T-helper 2 cell treated with Interferon-gamma antibody and Interleukin-4, amounts not matched to agents 100 ng/mL and 5 ng/mL, for 36 hours (primary cell): ENCODE measurements around the gene COL27A1. TPM values are rescaled to one million over a fixed set of nuclear protein-coding genes. Genes with fewer than 3 reads are reported as not detected.

ENCODE experiments used
- intact Hi-C: fragments of 100-400 bp; cut with micrococcal nuclease; formaldehyde crosslinking; loops from one replicate; pipeline ENCODE4 v1.15.1; 2023
- total RNA-seq: library from RNA; stranded (reverse); gene quantifications from 2 replicates; pipeline ENCODE4 v1.2.3, GENCODE V29; 2022

The COL27A1 gene
- 0.50 and 0.82 TPM in 2 replicates for total RNA-seq

- intact Hi-C loops, result loop anchor here (1.0 to 10.0 kb wide), 3 partner anchors 61 to 136 kb away; partner anchors contain the start of gene KIF12
Measured at GRCh38 chr9:114155263-114155994, at the start of gene COL27A1. Gene COL27A1, plus strand, starts transcription at chr9:114155537. Its CDS starts 414 bp downstream, at chr9:114155951.

GRCh38 chr9:114107286-114108001 lies 47.9 kb upstream of the COL27A1 start:
- intact Hi-C loops, result loop anchor here (1.0 kb wide), 1 partner anchor 184 kb away; no protein-coding TSS in a partner anchor

- intact Hi-C loops, result loop anchor here (1.0 kb wide), 1 partner anchor 183 kb away; no protein-coding TSS in a partner anchor
Measured at GRCh38 chr9:114108016-114108833, 47.1 kb upstream of the COL27A1 start.

- intact Hi-C loops, result no loop called here
Measured at GRCh38 chr9:114109124-114109523, 46.2 kb upstream of the COL27A1 start.

GRCh38 chr9:114110180-114110579 lies 45.2 kb upstream of the COL27A1 start:
- intact Hi-C loops, result no loop called here

GRCh38 chr9:114112325-114112724 lies 43.0 kb upstream of the COL27A1 start:
- intact Hi-C loops, result no loop called here

GRCh38 chr9:114112778-114113584 lies 42.4 kb upstream of the COL27A1 start:
- intact Hi-C loops, result no loop called here

- intact Hi-C loops, result no loop called here
Measured at GRCh38 chr9:114114364-114114763, 41.0 kb upstream of the COL27A1 start.

- intact Hi-C loops, result no loop called here
Measured at GRCh38 chr9:114115654-114116125, 39.6 kb upstream of the COL27A1 start.

- intact Hi-C loops, result no loop called here
Measured at GRCh38 chr9:114116126-114116747, 39.1 kb upstream of the COL27A1 start.

GRCh38 chr9:114117614-114117995 lies 37.7 kb upstream of the COL27A1 start:
- intact Hi-C loops, result no loop called here

GRCh38 chr9:114117996-114118830 lies 37.1 kb upstream of the COL27A1 start:
- intact Hi-C loops, result no loop called here

GRCh38 chr9:114119242-114120191 lies 35.8 kb upstream of the COL27A1 start:
- intact Hi-C loops, result no loop called here

- intact Hi-C loops, result no loop called here
Measured at GRCh38 chr9:114120192-114121014, 34.9 kb upstream of the COL27A1 start.

- intact Hi-C loops, result no loop called here
Measured at GRCh38 chr9:114121227-114122135, 33.9 kb upstream of the COL27A1 start.
